Left ventricle myocardium inferior (tissue), 1 donor: ENCODE measurements around the gene PAOX. TPM values are rescaled to one million over a fixed set of nuclear protein-coding genes. Genes with fewer than 3 reads are reported as not detected.

Experiments used
- DNase-seq: peaks from one replicate; pipeline ENCODE4 v3.0.0-alpha.2; 2020
- H3K27ac ChIP-seq: fragments of 200-600 bp; replicated peaks from 2 replicates; pipeline ENCODE4 v1.8.0; 2021
- H3K27me3 ChIP-seq: fragments of 200-600 bp; 2 replicates; pipeline ENCODE4 v1.8.0; 2021; ENCODE audit warnings: low read depth
- H3K36me3 ChIP-seq: fragments of 200-600 bp; 2 replicates; pipeline ENCODE4 v1.8.0; 2021
- H3K4me1 ChIP-seq: fragments of 200-600 bp; 2 replicates; pipeline ENCODE4 v1.8.0; 2021
- H3K4me3 ChIP-seq: fragments of 200-600 bp; 2 replicates; pipeline ENCODE4 v1.8.0; 2021; ENCODE audit warnings: mild to moderate bottlenecking, moderate library complexity
- H3K9me3 ChIP-seq: fragments of 200-600 bp; replicated peaks from 2 replicates; pipeline ENCODE4 v1.8.0; 2021
- intact Hi-C: fragments of 100-400 bp; cut with micrococcal nuclease; formaldehyde crosslinking; loops from one replicate; pipeline ENCODE4 v1.11.0; 2022
- total RNA-seq: library from RNA; stranded (reverse); fragmentation: NEBNext Ultra II Directional; extraction: Animal tissue kit (Norgen Biotek cat#: 25700); gene quantifications from one replicate; pipeline ENCODE4 v1.2.1, GENCODE V29; 2021
- TF ChIP-seq, protein P1 (sequence below): fragments of 200-600 bp; IDR thresholded peaks from 2 replicates; pipeline ENCODE4 v1.8.0; 2021; ENCODE audit warnings: antibody characterized with exemption, mild to moderate bottlenecking, borderline replicate concordance
- donor health status: DM: no; HTN: yes; CAD: no; lungs with severe emphysema.

Gene PAOX
- total RNA-seq, 1 donor from 2014 or later: 2.9 TPM

DNA sequence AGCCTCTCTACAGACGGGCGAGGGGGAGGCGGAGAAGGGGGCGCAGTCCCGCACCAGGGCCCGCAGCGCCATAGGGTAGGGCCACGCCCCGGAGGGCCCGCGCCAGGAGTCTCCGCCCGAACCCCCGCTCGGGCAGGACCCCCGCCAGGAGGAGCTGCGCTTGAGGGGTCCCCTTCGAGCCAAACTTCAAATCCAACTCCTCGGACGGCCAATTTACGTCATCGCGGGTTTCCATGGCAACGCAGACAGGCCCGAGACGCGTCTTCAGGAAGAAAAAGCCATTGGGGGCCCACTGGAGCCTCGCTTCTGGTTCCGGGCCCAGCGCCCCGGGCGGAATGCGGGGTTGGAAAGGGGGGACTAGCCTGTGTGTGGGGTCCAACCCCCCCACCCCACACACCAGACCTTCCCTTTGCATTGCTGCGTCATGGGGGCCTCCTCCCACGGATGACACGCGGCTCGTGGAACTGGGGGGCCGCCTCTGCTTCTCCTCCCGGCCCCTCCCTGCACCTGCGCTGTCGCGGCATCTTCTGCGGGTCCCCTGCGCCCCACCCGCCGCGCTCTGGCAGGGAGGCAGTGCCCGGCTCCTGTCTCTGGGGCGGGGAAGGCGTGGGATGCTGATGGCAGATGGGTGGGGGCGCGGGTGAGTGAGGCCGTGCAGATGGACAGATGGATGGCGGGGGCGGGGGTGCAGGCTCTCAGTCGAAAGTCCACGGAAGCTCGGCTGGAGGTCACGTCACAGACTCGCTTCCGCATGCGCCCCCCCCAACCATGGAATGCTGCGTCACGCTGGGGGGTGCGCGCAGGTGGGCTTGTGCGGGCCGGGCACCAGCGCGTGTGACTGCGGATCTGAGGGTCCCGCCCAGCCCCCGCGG, 43.6 kb upstream of the PAOX start:
- TF ChIP-seq, protein P1, sequence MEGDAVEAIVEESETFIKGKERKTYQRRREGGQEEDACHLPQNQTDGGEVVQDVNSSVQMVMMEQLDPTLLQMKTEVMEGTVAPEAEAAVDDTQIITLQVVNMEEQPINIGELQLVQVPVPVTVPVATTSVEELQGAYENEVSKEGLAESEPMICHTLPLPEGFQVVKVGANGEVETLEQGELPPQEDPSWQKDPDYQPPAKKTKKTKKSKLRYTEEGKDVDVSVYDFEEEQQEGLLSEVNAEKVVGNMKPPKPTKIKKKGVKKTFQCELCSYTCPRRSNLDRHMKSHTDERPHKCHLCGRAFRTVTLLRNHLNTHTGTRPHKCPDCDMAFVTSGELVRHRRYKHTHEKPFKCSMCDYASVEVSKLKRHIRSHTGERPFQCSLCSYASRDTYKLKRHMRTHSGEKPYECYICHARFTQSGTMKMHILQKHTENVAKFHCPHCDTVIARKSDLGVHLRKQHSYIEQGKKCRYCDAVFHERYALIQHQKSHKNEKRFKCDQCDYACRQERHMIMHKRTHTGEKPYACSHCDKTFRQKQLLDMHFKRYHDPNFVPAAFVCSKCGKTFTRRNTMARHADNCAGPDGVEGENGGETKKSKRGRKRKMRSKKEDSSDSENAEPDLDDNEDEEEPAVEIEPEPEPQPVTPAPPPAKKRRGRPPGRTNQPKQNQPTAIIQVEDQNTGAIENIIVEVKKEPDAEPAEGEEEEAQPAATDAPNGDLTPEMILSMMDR: no peak
- H3K9me3 ChIP-seq: no peaks in the 10 kb centered on the region
- peaks cover 23% of the 10 kb centered on the region for H3K4me1 ChIP-seq
- peak; percentile 54 for DNase-seq
- H3K4me3 ChIP-seq: peak overlapping the region; percentile 58
- H3K27me3 ChIP-seq: peaks cover 88% of the 10 kb centered on the region
- intact Hi-C loops: no loop called here
- no peaks in the 10 kb centered on the region for H3K36me3 ChIP-seq
- no peak overlapping the region for H3K27ac ChIP-seq

DNA sequence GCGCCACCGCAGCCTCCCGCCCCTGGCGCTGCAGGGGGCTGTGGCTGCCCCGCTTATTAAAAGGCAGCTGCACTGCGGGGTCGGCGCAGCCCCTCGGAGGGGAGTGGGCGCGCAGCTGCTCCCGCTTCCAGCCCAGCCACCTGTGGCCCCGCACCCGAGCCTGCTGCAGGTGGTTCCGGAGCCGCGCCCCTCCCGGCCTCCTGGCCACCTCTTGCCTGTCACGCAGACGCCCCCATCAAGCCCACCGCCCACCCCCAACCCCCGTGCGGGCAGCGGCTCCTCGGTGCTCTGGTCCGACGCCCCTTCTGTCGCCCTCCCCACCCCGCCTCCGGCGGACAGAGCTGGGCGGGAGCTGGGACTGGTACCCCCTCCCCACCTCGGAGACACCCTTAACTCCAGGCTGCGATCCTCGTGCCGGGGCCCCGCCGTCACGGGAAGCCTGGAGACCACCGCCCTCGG, 42.9 kb upstream of the PAOX start:
- intact Hi-C loops: no loop called here
- peaks cover 90% of the 10 kb centered on the region for H3K27me3 ChIP-seq
- TF ChIP-seq, protein P1: no peak
- no peak overlapping the region for H3K27ac ChIP-seq
- H3K36me3 ChIP-seq: no peaks in the 10 kb centered on the region
- H3K4me1 ChIP-seq: peaks cover 23% of the 10 kb centered on the region
- DNase-seq: no peak
- peak overlapping the region; percentile 58 for H3K4me3 ChIP-seq
- no peaks in the 10 kb centered on the region for H3K9me3 ChIP-seq

DNA sequence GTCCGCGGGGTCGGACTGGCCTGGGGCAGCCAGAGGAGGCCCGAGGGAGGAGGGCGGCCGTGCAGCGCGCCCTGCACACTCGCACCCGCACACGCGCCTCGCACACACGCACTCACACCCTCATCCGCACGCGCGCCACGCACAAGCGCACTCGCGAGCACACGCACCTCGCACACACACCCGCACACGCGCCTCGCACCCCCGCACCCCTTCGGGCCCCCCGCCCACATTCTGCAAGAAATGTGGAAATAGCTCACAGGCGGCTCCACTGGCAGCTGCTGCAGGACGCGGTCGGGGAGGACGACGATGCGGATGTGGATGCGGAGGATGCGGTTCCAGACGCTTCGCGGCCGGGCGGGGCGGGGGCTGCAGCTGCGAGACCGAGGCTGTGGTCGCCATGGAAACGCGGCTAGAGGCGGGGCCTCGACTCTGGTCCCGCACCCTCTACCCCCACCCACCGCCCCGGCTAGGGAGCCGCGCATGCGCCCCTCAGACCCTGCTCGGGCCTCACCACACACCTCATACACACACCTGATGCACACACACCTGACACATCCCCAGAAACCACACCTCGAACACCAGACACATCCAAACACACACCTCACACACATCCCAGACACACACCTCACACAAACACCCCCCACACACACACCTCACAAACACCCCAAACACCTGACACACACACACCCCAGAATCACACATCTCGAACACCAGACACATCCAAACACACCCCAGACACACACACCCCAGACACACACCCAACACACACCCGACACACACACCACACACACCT, 42.3 kb upstream of the PAOX start, which contains the start of gene CALY:
TSS of gene CALY (minus strand) at position 320 of the 793 bp plus-strand sequence. CDS start 7,907 bp downstream, outside the sequence.
- Histone ChIP-seq H3K36me3 (no peaks in the 10 kb centered on the region), H3K4me3 (peak within 1 kb of the TSS; percentile 58), H3K27ac (no peak within 1 kb of the TSS), H3K9me3 (no peaks in the 10 kb centered on the region), H3K27me3 (peaks cover 90% of the 10 kb centered on the region), H3K4me1 (peaks cover 23% of the 10 kb centered on the region)
- no peak for DNase-seq
- intact Hi-C loops: no loop called here
- TF ChIP-seq, protein P1: no peak

DNA sequence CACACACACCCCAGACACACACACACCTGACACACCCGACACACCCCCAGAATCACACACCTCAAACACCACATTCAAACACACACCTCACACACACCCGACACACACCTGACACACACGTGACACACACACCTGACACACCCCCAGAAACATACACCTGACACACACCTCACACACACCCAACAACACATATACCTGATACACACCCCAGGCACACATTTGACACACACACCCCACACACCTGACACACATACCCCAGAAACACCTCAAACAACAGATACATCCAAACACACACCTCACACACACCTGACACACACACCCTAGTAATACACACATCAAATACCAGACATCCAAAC, 41.7 kb upstream of the PAOX start:
- intact Hi-C loops: no loop called here
- Histone ChIP-seq H3K9me3 (no peaks in the 10 kb centered on the region), H3K4me1 (peaks cover 23% of the 10 kb centered on the region), H3K27ac (no peak overlapping the region), H3K36me3 (no peaks in the 10 kb centered on the region), H3K27me3 (peaks cover 90% of the 10 kb centered on the region), H3K4me3 (no peak overlapping the region)
- no peak for DNase-seq
- TF ChIP-seq, protein P1: no peak
